Measurements from ENCODE around the gene ARL4C.
"Not testable (repeated sequence)": the region's sequence is repeated elsewhere in the genome, so short reads cannot be mapped to it uniquely, and the experiment has no call there.

The ARL4C gene

GRCh38 chr2:234457421-234457820 lies 39.5 kb downstream of the ARL4C start:
- no peaks in the 10 kb centered on the region for H3K79me2 ChIP-seq (ENCODE audit: insufficient read depth, low read depth)
- H3K4me3 ChIP-seq (IDR thresholded peaks at IDR 0.05; ENCODE audit: insufficient read depth, low read depth, low read length), result no peak overlapping the region
- H4K20me1 ChIP-seq (ENCODE audit: insufficient read depth), result no peaks in the 10 kb centered on the region
- H3K9ac ChIP-seq, result no peak overlapping the region
- no peak for TF ChIP-seq CTCF (conservative IDR thresholded peaks at IDR 0.05; ENCODE audit: low read depth, low read length)
- no peaks in the 10 kb centered on the region for H3K36me3 ChIP-seq (ENCODE audit: insufficient read depth)
- no peaks in the 10 kb centered on the region for H3K4me1 ChIP-seq (ENCODE audit: low read depth, poor library complexity, severe bottlenecking)
- H3K4me2 ChIP-seq, result no peak overlapping the region
- H3K27ac ChIP-seq, result no peak overlapping the region
- H2AFZ ChIP-seq (ENCODE audit: low read depth), result no peak overlapping the region
- no peaks in the 10 kb centered on the region for H3K27me3 ChIP-seq (ENCODE audit: insufficient read depth, low read depth)

GRCh38 chr2:234455246-234455645 lies 41.6 kb downstream of the ARL4C start:
- not testable (repeated sequence) for H3K27ac ChIP-seq; H3K4me3 ChIP-seq (IDR thresholded peaks at IDR 0.05; ENCODE audit: insufficient read depth, low read depth, low read length); H4K20me1 ChIP-seq (ENCODE audit: insufficient read depth); H3K9ac ChIP-seq; H3K79me2 ChIP-seq (ENCODE audit: insufficient read depth, low read depth); H3K27me3 ChIP-seq (ENCODE audit: insufficient read depth, low read depth); H3K36me3 ChIP-seq (ENCODE audit: insufficient read depth); H3K4me1 ChIP-seq (ENCODE audit: low read depth, poor library complexity, severe bottlenecking); H3K4me2 ChIP-seq; H2AFZ ChIP-seq (ENCODE audit: low read depth)

- no peaks in the 10 kb centered on the region for H4K20me1 ChIP-seq (ENCODE audit: insufficient read depth)
- no peak overlapping the region for H2AFZ ChIP-seq (ENCODE audit: low read depth)
- no peak overlapping the region for H3K27ac ChIP-seq
- no peaks in the 10 kb centered on the region for H3K36me3 ChIP-seq (ENCODE audit: insufficient read depth)
- H3K4me2 ChIP-seq, result no peak overlapping the region
- no peak for TF ChIP-seq CTCF (conservative IDR thresholded peaks at IDR 0.05; ENCODE audit: low read depth, low read length)
- no peaks in the 10 kb centered on the region for H3K79me2 ChIP-seq (ENCODE audit: insufficient read depth, low read depth)
- H3K4me3 ChIP-seq (IDR thresholded peaks at IDR 0.05; ENCODE audit: insufficient read depth, low read depth, low read length), result no peak overlapping the region
- no peaks in the 10 kb centered on the region for H3K27me3 ChIP-seq (ENCODE audit: insufficient read depth, low read depth)
- no peaks in the 10 kb centered on the region for H3K4me1 ChIP-seq (ENCODE audit: low read depth, poor library complexity, severe bottlenecking)
- H3K9ac ChIP-seq, result no peak overlapping the region
Observed at GRCh38 chr2:234454433-234454832, 42.4 kb downstream of the ARL4C start.

GRCh38 chr2:234453216-234453615 lies 43.7 kb downstream of the ARL4C start:
- H3K4me3 ChIP-seq (IDR thresholded peaks at IDR 0.05; ENCODE audit: insufficient read depth, low read depth, low read length), result no peak overlapping the region
- H3K36me3 ChIP-seq (ENCODE audit: insufficient read depth), result no peaks in the 10 kb centered on the region
- H3K27ac ChIP-seq, result no peak overlapping the region

More at GRCh38 chr2:234453216-234453615, 43.7 kb downstream of the ARL4C start:
- Histone ChIP-seq H3K4me2 (no peak overlapping the region), H3K27me3 (ENCODE audit: insufficient read depth, low read depth) (no peaks in the 10 kb centered on the region), H3K79me2 (ENCODE audit: insufficient read depth, low read depth) (no peaks in the 10 kb centered on the region), H3K9ac (no peak overlapping the region), H2AFZ (ENCODE audit: low read depth) (no peak overlapping the region), H4K20me1 (ENCODE audit: insufficient read depth) (no peaks in the 10 kb centered on the region), H3K4me1 (ENCODE audit: low read depth, poor library complexity, severe bottlenecking) (no peaks in the 10 kb centered on the region)
- TF ChIP-seq CTCF (conservative IDR thresholded peaks at IDR 0.05; ENCODE audit: low read depth, low read length), result no peak

Data from KMS-11 (cell line).